ENCODE results near the gene CHST9.

DNA sequence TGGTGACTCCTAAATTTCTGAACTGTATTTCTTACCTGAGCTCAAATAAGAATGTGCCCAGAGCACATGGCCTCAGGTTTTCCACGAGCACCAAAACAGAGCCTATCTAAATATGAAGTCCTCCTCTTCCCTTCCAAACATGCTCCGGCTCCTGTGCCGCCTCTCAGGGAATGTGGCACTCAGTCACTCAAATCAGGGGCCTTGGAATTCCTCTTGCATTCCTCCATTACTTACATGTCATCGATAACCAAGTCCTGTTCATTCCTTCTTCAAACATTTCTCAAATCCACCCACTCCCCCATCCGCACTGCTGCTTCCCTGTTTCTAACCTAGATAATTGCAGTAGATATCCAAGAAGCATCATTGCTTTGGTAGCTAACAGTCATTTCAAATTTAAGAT is 151.4 kb downstream of the CHST9 start:
- TF ChIP-seq, protein P1, sequence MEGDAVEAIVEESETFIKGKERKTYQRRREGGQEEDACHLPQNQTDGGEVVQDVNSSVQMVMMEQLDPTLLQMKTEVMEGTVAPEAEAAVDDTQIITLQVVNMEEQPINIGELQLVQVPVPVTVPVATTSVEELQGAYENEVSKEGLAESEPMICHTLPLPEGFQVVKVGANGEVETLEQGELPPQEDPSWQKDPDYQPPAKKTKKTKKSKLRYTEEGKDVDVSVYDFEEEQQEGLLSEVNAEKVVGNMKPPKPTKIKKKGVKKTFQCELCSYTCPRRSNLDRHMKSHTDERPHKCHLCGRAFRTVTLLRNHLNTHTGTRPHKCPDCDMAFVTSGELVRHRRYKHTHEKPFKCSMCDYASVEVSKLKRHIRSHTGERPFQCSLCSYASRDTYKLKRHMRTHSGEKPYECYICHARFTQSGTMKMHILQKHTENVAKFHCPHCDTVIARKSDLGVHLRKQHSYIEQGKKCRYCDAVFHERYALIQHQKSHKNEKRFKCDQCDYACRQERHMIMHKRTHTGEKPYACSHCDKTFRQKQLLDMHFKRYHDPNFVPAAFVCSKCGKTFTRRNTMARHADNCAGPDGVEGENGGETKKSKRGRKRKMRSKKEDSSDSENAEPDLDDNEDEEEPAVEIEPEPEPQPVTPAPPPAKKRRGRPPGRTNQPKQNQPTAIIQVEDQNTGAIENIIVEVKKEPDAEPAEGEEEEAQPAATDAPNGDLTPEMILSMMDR (IDR thresholded peaks at IDR 0.05; ENCODE audit: low read depth, low read length): no peak
- no peak for TF ChIP-seq EZH2phosphoT487 (IDR thresholded peaks at IDR 0.05; ENCODE audit: low read depth)

Measured in OCI-LY3 (cell line).